D721Med (cell line): Measurements from ENCODE around the gene PCDH8.

Experiments
- DNase-seq: peaks from one replicate; pipeline ENCODE4 v3.0.0; 2011; ENCODE audit warnings: low spot score; ENCODE audit not compliant: insufficient read length
- FAIRE-seq: peaks from 2 replicates; lab custom pipeline; 2011; peaks lifted over from hg19 to GRCh38; lab: Jason Lieb, UNC
- TF ChIP-seq, protein P1 (sequence below): IDR thresholded peaks from 2 replicates; pipeline ENCODE4 v1.5.1; 2012; ENCODE audit warnings: mild to moderate bottlenecking, control low read depth; ENCODE audit not compliant: insufficient read depth; ENCODE audit errors: missing control alignments

Gene PCDH8

GRCh38 chr13:52804202-52804641 lies 44.2 kb downstream of the PCDH8 start:
- FAIRE-seq (no peak), DNase-seq (no peak)
- TF ChIP-seq, protein P1, sequence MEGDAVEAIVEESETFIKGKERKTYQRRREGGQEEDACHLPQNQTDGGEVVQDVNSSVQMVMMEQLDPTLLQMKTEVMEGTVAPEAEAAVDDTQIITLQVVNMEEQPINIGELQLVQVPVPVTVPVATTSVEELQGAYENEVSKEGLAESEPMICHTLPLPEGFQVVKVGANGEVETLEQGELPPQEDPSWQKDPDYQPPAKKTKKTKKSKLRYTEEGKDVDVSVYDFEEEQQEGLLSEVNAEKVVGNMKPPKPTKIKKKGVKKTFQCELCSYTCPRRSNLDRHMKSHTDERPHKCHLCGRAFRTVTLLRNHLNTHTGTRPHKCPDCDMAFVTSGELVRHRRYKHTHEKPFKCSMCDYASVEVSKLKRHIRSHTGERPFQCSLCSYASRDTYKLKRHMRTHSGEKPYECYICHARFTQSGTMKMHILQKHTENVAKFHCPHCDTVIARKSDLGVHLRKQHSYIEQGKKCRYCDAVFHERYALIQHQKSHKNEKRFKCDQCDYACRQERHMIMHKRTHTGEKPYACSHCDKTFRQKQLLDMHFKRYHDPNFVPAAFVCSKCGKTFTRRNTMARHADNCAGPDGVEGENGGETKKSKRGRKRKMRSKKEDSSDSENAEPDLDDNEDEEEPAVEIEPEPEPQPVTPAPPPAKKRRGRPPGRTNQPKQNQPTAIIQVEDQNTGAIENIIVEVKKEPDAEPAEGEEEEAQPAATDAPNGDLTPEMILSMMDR = no peak

DNA sequence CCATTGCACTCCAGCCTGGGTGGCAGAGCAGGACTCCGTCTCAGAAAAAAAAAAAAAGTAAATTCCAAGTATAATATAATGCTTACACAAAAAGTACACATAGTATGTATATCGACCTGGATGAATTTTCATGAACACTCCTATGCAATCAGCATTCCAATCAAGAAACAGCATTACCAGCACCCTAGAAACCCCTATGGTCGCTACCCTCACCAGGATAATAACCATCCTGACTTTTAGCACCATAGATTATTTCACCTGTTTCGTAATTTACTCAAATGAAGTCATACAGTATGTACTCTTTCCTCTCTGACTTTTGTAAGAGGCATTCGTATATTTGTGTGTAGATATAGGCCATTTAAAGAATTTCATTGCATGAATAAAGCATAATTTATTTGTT lies 47.6 kb downstream of the PCDH8 start:
- FAIRE-seq (no peak), DNase-seq (no peak)
- TF ChIP-seq, protein P1 = no peak

- TF ChIP-seq, protein P1 = no peak
- DNase-seq = no peak
- FAIRE-seq = no peak
Observed at GRCh38 chr13:52798770-52799430, 49.5 kb downstream of the PCDH8 start.

GRCh38 chr13:52797176-52797575 lies 51.3 kb downstream of the PCDH8 start:
- DNase-seq (no peak), FAIRE-seq (no peak)
- TF ChIP-seq, protein P1 = no peak

DNA sequence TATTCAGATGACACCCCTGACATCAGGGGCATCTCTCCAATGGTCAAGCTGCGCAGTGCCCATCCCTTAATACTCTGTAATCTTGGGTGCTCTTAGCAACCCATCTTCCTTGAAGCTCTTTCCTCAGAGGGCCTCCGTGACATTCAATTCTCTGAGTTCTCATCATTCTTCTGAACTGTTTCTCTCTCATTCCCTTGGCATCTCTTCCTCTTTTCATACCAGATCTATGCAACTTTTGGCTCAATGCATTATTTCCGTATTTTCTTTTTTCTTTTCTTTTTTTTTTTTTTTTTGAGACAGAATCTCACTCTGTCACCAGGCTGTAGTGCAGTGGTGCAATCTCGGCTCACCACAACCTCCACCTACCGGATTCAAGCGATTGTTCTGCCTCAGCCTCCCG lies 53.9 kb downstream of the PCDH8 start:
- TF ChIP-seq, protein P1 = no peak
- FAIRE-seq (no peak), DNase-seq (no peak)

GRCh38 chr13:52793515-52794061 lies 54.9 kb downstream of the PCDH8 start:
- DNase-seq = no peak
- no peak for FAIRE-seq
- TF ChIP-seq, protein P1 = no peak
